Measurements from ENCODE around the gene NDUFS8. TPM values are rescaled to one million over a fixed set of nuclear protein-coding genes. Genes with fewer than 3 reads are reported as not detected.

The NDUFS8 gene
- total and polyA plus RNA-seq, 4 donors = 61.2 to 148 (median 106) TPM

DNA sequence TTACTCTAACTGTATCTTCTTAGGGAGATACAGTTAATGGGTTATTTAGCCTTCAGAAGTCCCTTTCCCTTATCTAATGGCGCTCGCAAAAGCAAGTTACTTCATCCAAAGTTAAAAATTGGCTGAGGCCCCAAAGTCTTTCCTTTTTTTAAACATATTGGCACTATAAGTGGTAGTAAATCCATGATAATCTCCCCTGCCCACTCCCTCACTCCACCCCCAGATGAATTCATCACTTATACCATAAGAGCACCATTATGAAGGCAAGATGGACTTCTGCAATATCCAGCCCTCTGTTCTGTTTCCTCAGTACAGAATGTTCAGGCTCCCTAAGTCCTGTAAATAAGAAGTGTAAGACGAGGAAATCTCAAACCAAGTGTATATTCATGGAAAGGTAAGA is 53.0 kb downstream of the NDUFS8 start:
- no peak for DNase-seq (ENCODE audit: low spot score)
- peaks cover 0 to 10% (median 5%) of the 10 kb centered on the region in 4 donors for H3K4me1 ChIP-seq (ENCODE audit: control insufficient read depth in 4 of 4, insufficient read depth in 4 of 4, low read length in 3 of 4)
- no peaks in the 10 kb centered on the region for H3K27me3 ChIP-seq (ENCODE audit: control insufficient read depth in 4 of 4, insufficient read depth in 4 of 4, low read length in 3 of 4)
- no peak overlapping the region for H3K4me3 ChIP-seq (ENCODE audit: low read depth in 1 of 3, low read length in 3 of 3)
- H3K9me3 ChIP-seq (ENCODE audit: control insufficient read depth in 4 of 4, low read length in 3 of 4) = no peaks in the 10 kb centered on the region
- WGBS = 74% methylated on average over 3 of the region's 3 CpGs
- no peak overlapping the region for H3K27ac ChIP-seq (ENCODE audit: low read depth in 1 of 2, low read length in 2 of 2)
- TF ChIP-seq EGR1 (IDR thresholded peaks at IDR 0.05; ENCODE audit: low read depth in 2 of 2) (no peak), GABPA (IDR thresholded peaks at IDR 0.05 in 1 of 2, conservative IDR thresholded peaks at IDR 0.05 in 1 of 2) (no peak)
- TF ChIP-seq, protein P1, sequence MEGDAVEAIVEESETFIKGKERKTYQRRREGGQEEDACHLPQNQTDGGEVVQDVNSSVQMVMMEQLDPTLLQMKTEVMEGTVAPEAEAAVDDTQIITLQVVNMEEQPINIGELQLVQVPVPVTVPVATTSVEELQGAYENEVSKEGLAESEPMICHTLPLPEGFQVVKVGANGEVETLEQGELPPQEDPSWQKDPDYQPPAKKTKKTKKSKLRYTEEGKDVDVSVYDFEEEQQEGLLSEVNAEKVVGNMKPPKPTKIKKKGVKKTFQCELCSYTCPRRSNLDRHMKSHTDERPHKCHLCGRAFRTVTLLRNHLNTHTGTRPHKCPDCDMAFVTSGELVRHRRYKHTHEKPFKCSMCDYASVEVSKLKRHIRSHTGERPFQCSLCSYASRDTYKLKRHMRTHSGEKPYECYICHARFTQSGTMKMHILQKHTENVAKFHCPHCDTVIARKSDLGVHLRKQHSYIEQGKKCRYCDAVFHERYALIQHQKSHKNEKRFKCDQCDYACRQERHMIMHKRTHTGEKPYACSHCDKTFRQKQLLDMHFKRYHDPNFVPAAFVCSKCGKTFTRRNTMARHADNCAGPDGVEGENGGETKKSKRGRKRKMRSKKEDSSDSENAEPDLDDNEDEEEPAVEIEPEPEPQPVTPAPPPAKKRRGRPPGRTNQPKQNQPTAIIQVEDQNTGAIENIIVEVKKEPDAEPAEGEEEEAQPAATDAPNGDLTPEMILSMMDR (IDR thresholded peaks at IDR 0.05; ENCODE audit: low read depth, low read length, missing input control) = no peak
- no peak overlapping the region for H3K9ac ChIP-seq (ENCODE audit: low read depth in 1 of 2, low read length in 2 of 2)
- H3K36me3 ChIP-seq (ENCODE audit: control insufficient read depth in 4 of 4, insufficient read depth in 3 of 4, low read depth in 1 of 4, low read length in 3 of 4) = peaks cover 3 to 6% (median 4%) of the 10 kb centered on the region in 4 donors

Small RNAs within 50 kb of the gene (small RNA-seq; reads per million reads assigned to genes)
- not detected for gene MIR6753

Other genes with a start within 250 kb of the NDUFS8 start
- 10 to 100 TPM; 16.5 to 19.1 TPM for gene UNC93B1, start 26.6 kb upstream of the NDUFS8 start, total RNA-seq
- 10 to 100 TPM in 1 of 2 donors, 1 to 10 TPM in 1; 9.2 to 13.6 TPM for gene UNC93B1, start 26.6 kb upstream of the NDUFS8 start, polyA plus RNA-seq
- gene ALDH3B1, start 20.4 kb upstream of the NDUFS8 start, total RNA-seq = 1 to 10 TPM; 3.3 to 7.1 TPM
- gene ALDH3B1, start 20.4 kb upstream of the NDUFS8 start, polyA plus RNA-seq = 1 to 10 TPM; 1.6 to 3.6 TPM
- gene TCIRG1, start 8.3 kb downstream of the NDUFS8 start, total RNA-seq = 10 to 100 TPM; 32.2 to 96.1 TPM
- 10 to 100 TPM; 42.6 to 46.4 TPM for gene TCIRG1, start 8.3 kb downstream of the NDUFS8 start, polyA plus RNA-seq
- 10 to 100 TPM; 18.4 to 41.9 TPM for gene CHKA, start 90.7 kb downstream of the NDUFS8 start, total RNA-seq
- 10 to 100 TPM; 11.4 to 16.1 TPM for gene CHKA, start 90.7 kb downstream of the NDUFS8 start, polyA plus RNA-seq
- 10 to 100 TPM; 17.9 to 33.8 TPM for gene KMT5B, start 182.6 kb downstream of the NDUFS8 start, total RNA-seq
- gene KMT5B, start 182.6 kb downstream of the NDUFS8 start, polyA plus RNA-seq = 10 to 100 TPM in 1 of 2 donors, 1 to 10 TPM in 1; 8.7 to 11.7 TPM
- 10 to 100 TPM in 1 of 2 donors, 1 to 10 TPM in 1; 7.8 to 39.8 TPM for gene C11orf24, start 241.3 kb downstream of the NDUFS8 start, total RNA-seq
- 10 to 100 TPM; 24.2 to 50.3 TPM for gene C11orf24, start 241.3 kb downstream of the NDUFS8 start, polyA plus RNA-seq

Measured in liver (tissue), 10 donors.